PFSK-1 (cell line): ENCODE results near the gene NOVA2.

Experiments
- FOXP2 ChIP-seq: optimal IDR thresholded peaks from 2 replicates; pipeline ENCODE3; 2011; ENCODE audit warnings: borderline replicate concordance, control low read depth, inconsistent platforms; ENCODE audit not compliant: insufficient read depth; ENCODE audit errors: extremely low read length, extremely low read depth
- POLR2AphosphoS5 ChIP-seq: IDR thresholded peaks from 2 replicates; pipeline ENCODE4 v1.6.1; 2012; ENCODE audit warnings: low read depth, mild to moderate bottlenecking, control low read depth, low read length, moderate library complexity
- REST ChIP-seq, 2 experiments: IDR thresholded peaks; 2 replicates each; pipeline versions ENCODE4 v1.6.1 to v1.8.0; 2011 to 2012; ENCODE audit warnings: low read depth in 2 of 2, low read length in 2 of 2, control low read depth in 1 of 2, inconsistent platforms in 1 of 2, mild to moderate bottlenecking in 1 of 2, moderate library complexity in 1 of 2; ENCODE audit not compliant: insufficient read depth in 1 of 2
- SIN3A ChIP-seq: IDR thresholded peaks from 2 replicates; pipeline ENCODE4 v1.6.1; 2012; ENCODE audit warnings: mild to moderate bottlenecking, low read length, moderate library complexity, borderline replicate concordance; ENCODE audit not compliant: insufficient read depth
- TAF1 ChIP-seq: IDR thresholded peaks from 2 replicates; pipeline ENCODE4 v1.6.1; 2012; ENCODE audit warnings: low read length, control low read depth, borderline replicate concordance; ENCODE audit not compliant: insufficient read depth

Gene NOVA2

GRCh38 chr19:46009530-46010510 is 36.2 kb upstream of the NOVA2 start:
- no peak for TF ChIP-seq SIN3A
- peak; percentile 59 for TF ChIP-seq FOXP2
- no peak for TF ChIP-seq POLR2AphosphoS5

DNA sequence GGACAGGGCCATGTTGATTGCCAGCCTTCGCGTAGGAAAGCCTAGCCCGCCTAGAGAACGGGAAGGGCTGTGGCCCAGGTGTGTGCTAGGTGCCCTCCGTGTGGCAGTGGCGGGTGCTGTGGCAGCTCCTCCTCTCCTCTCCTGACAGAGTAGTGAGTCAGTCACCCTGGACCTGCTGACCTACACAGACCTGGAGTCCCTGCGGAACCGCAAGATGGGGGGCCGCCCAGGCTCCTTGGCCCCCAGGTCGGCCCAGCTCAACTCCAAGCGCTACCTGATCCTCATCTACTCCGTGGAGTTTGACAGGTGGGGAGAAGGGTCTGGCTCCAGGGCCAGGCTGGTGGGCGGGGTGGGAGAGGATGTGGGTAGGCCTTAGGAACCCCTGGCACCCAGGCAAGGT is 32.7 kb upstream of the NOVA2 start:
- TF ChIP-seq TAF1 (no peak), POLR2AphosphoS5 (no peak), SIN3A (no peak), FOXP2 (no peak), REST (IDR thresholded peaks at IDR 0.05; ENCODE audit: insufficient read depth in 1 of 2, low read depth in 2 of 2, low read length in 2 of 2) (no peak)

DNA sequence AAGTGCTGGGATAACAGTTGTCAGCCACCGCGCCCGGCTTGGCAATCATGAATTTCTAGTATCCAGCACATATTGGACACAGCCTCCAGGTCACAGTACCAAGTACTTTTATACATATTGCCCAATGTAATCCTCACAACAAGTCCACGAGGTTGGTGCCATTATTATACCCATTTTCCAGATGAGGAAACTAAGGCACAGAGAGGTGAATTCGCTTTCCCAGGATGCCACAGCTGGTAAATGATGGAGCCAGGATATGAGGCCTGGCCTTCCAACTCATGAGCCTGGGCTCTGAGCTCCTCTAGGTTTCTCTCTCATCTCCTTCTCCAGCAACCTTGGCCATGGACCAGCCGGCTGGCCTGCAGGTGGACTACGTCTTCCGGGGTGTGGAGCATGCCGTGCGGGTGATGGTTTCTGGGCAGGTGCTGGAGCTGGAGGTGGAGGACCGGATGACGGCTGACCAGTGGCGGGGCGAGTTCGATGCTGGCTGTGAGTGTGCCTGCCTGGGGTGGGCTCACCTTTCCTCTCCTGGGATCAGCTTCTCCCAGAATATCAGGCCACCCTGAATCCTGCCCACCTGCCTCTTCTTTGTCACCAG is 29.1 kb upstream of the NOVA2 start:
- TF ChIP-seq FOXP2 (no peak), REST (IDR thresholded peaks at IDR 0.05; ENCODE audit: insufficient read depth in 1 of 2, low read depth in 2 of 2, low read length in 2 of 2) (no peak), POLR2AphosphoS5 (no peak), TAF1 (no peak), SIN3A (no peak)

GRCh38 chr19:46000491-46001246 is 27.0 kb upstream of the NOVA2 start:
- TF ChIP-seq SIN3A: no peak
- no peak for TF ChIP-seq TAF1
- TF ChIP-seq REST (IDR thresholded peaks at IDR 0.05; ENCODE audit: insufficient read depth in 1 of 2, low read depth in 2 of 2, low read length in 2 of 2): no peak
- no peak for TF ChIP-seq FOXP2
- TF ChIP-seq POLR2AphosphoS5: no peak

DNA sequence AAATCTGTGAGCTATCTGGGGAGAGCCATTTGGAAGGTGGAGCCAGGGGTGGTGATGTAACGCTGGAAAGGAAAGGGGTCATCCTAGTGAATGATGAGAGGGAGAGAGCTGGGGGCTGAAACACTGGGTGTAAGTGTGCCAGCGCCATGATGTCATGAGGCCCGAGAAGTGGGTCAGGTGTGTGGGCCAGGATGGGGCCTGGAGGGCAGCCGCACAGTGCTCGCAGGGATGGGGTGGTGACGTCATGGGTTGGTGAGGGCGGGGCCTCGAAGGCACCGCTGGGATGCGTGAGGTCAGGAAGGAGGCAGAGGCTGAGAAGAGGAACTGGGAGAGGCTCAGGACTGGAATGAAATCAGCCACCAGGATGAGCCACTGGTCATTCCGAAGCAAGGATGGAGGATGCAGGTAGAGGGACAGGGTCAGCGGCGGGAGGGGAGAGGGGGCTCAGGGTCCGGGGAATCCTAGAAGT is 26.0 kb upstream of the NOVA2 start:
- TF ChIP-seq REST (IDR thresholded peaks at IDR 0.05; ENCODE audit: insufficient read depth in 1 of 2, low read depth in 2 of 2, low read length in 2 of 2): no peak
- no peak for TF ChIP-seq TAF1
- TF ChIP-seq FOXP2: no peak
- TF ChIP-seq SIN3A: no peak
- TF ChIP-seq POLR2AphosphoS5: no peak
